SU-DHL-6 (cell line): ENCODE measurements around the gene ZMYND8.

Source experiments
- H2AFZ ChIP-seq: fragments of 200-600 bp; sonication (generic); 2 replicates; pipeline ENCODE4 v1.6.1; 2014; ENCODE audit warnings: low read depth, mild to moderate bottlenecking, moderate library complexity, mixed read lengths, antibody characterized with exemption, low read length; ENCODE audit not compliant: severe bottlenecking
- H3F3A ChIP-seq: fragments of 200-600 bp; shearing (Covaris generic); 2 replicates; pipeline ENCODE4 v1.6.0; 2016; ENCODE audit warnings: antibody characterized with exemption, mild to moderate bottlenecking; ENCODE audit not compliant: insufficient read depth
- H3K27ac ChIP-seq: fragments of 200-600 bp; sonication (generic); 2 replicates; pipeline ENCODE4 v1.5.1; 2016; ENCODE audit warnings: low read depth, mild to moderate bottlenecking, low read length, moderate library complexity, mixed read lengths
- H3K27me3 ChIP-seq: fragments of 200-600 bp; sonication (generic), shearing (Covaris generic); 2 replicates; pipeline ENCODE4 v1.6.0; 2014; ENCODE audit warnings: mild to moderate bottlenecking, low read length
- H3K36me3 ChIP-seq: fragments of 200-600 bp; sonication (generic); 2 replicates; pipeline ENCODE4 v1.6.1; 2014; ENCODE audit warnings: mild to moderate bottlenecking, low read length, mixed read lengths
- H3K4me2 ChIP-seq: fragments of 300-600, 200-600 bp; shearing (Covaris generic), sonication (generic); 2 replicates; pipeline ENCODE4 v1.6.0; 2014; ENCODE audit warnings: low read length, low read depth, mild to moderate bottlenecking; ENCODE audit not compliant: poor library complexity, severe bottlenecking
- H3K4me3 ChIP-seq: fragments of 200-600 bp; sonication (generic); 2 replicates; pipeline ENCODE4 v1.5.1; 2014; ENCODE audit warnings: antibody characterized with exemption, low read length, mild to moderate bottlenecking, mixed read lengths; ENCODE audit not compliant: insufficient read depth, poor library complexity, severe bottlenecking
- H3K79me2 ChIP-seq: fragments of 200-600 bp; sonication (generic); 2 replicates; pipeline ENCODE4 v1.6.1; 2014; ENCODE audit warnings: mild to moderate bottlenecking, low read length, moderate library complexity; ENCODE audit not compliant: insufficient read depth
- H3K9ac ChIP-seq: fragments of 200-600 bp; sonication (generic); 2 replicates; pipeline ENCODE4 v1.7.0; 2014; ENCODE audit warnings: mild to moderate bottlenecking, low read length
- H3K9me2 ChIP-seq: fragments of 200-600 bp; sonication (generic); replicated peaks from 2 replicates; pipeline ENCODE4 v1.6.1; 2014; ENCODE audit warnings: low read length; ENCODE audit not compliant: insufficient read depth
- H3K9me3 ChIP-seq: fragments of 200-600 bp; sonication (generic); 2 replicates; pipeline ENCODE4 v1.6.1; 2014; ENCODE audit warnings: low read length, mixed read lengths; ENCODE audit not compliant: insufficient read depth
- H4K20me1 ChIP-seq: fragments of 200-600 bp; sonication (generic); 2 replicates; pipeline ENCODE4 v1.6.1; 2014; ENCODE audit warnings: low read depth, mild to moderate bottlenecking, antibody characterized with exemption, low read length, moderate library complexity, mixed read lengths
- EZH2phosphoT487 ChIP-seq: fragments of 200-600 bp; sonication (generic), shearing (Covaris generic); conservative IDR thresholded peaks from 2 replicates; pipeline ENCODE4 v1.6.1; 2018; ENCODE audit warnings: mild to moderate bottlenecking, antibody characterized with exemption, low read length, moderate library complexity, mixed read lengths
- TF ChIP-seq, protein P1 (sequence below): fragments of 200-600 bp; sonication (generic); IDR thresholded peaks from one replicate; pipeline ENCODE4 v1.5.1; 2017; ENCODE audit warnings: antibody characterized with exemption, mild to moderate bottlenecking, low read length, moderate library complexity; ENCODE audit not compliant: insufficient read depth, poor library complexity, severe bottlenecking

ZMYND8 gene

DNA sequence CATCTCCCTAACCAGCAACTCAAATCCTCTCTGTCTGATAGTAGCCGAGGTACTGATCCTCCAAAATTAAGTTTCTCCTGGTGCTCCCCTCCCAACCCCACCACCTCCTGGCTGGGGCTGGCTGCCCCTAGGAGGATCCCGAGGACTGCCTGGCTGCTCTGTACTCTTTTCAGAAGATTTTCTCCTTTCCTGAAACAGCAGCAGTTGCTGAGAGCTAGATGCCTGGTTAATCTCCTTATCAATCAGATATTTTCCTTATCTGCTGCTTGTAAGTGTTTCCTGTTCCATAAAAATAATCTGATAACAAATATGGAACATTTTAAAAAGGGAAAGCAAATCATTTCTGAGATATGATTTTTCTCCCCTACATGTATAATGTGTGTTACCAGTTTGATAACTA is 52.8 kb downstream of the ZMYND8 start:
- no peak overlapping the region for H3K4me3 ChIP-seq
- no peaks in the 10 kb centered on the region for H4K20me1 ChIP-seq
- no peak overlapping the region for H3K27ac ChIP-seq
- H3F3A ChIP-seq: no peaks in the 10 kb centered on the region
- no peaks in the 10 kb centered on the region for H3K9me3 ChIP-seq
- no peaks in the 10 kb centered on the region for H3K27me3 ChIP-seq
- peaks cover 14% of the 10 kb centered on the region for H3K36me3 ChIP-seq
- H3K79me2 ChIP-seq: peaks cover 23% of the 10 kb centered on the region
- H3K4me2 ChIP-seq: no peak overlapping the region
- no peak overlapping the region for H2AFZ ChIP-seq
- TF ChIP-seq, protein P1, sequence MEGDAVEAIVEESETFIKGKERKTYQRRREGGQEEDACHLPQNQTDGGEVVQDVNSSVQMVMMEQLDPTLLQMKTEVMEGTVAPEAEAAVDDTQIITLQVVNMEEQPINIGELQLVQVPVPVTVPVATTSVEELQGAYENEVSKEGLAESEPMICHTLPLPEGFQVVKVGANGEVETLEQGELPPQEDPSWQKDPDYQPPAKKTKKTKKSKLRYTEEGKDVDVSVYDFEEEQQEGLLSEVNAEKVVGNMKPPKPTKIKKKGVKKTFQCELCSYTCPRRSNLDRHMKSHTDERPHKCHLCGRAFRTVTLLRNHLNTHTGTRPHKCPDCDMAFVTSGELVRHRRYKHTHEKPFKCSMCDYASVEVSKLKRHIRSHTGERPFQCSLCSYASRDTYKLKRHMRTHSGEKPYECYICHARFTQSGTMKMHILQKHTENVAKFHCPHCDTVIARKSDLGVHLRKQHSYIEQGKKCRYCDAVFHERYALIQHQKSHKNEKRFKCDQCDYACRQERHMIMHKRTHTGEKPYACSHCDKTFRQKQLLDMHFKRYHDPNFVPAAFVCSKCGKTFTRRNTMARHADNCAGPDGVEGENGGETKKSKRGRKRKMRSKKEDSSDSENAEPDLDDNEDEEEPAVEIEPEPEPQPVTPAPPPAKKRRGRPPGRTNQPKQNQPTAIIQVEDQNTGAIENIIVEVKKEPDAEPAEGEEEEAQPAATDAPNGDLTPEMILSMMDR: no peak
- no peak for TF ChIP-seq EZH2phosphoT487
- no peak overlapping the region for H3K9ac ChIP-seq
- H3K9me2 ChIP-seq: no peaks in the 10 kb centered on the region

DNA sequence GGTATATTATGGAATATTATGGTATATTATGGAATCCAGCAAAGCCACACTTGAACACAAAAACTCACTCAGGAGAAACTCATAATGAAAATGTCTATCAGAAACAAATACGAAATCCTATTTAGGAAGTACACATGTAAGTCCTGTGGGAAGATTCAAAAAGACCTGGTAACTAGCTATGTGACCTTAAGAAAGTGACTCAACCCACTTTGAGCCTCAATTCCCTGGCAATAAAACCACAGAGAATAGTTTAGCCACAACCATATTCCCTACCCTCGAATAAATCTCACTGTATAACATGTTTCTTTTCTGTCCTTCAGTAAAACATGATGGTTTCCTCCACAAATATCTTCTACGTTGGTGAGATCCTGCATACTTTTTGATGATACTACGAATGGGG is 56.4 kb downstream of the ZMYND8 start:
- no peak overlapping the region for H3K4me2 ChIP-seq
- no peak overlapping the region for H3K4me3 ChIP-seq
- H3K9me2 ChIP-seq: no peaks in the 10 kb centered on the region
- H3K36me3 ChIP-seq: peaks cover 10% of the 10 kb centered on the region
- H2AFZ ChIP-seq: no peak overlapping the region
- H3K27ac ChIP-seq: no peak overlapping the region
- no peaks in the 10 kb centered on the region for H3K9me3 ChIP-seq
- TF ChIP-seq, protein P1: no peak
- TF ChIP-seq EZH2phosphoT487: no peak
- peaks cover 10% of the 10 kb centered on the region; the same call in 1 of the 2 replicates for H3K79me2 ChIP-seq
- no peaks in the 10 kb centered on the region for H3F3A ChIP-seq
- H3K9ac ChIP-seq: no peak overlapping the region
- no peaks in the 10 kb centered on the region for H4K20me1 ChIP-seq
- H3K27me3 ChIP-seq: no peaks in the 10 kb centered on the region

GRCh38 chr20:47298624-47299023 is 57.9 kb downstream of the ZMYND8 start:
- Histone ChIP-seq H3K36me3 (peaks cover 16% of the 10 kb centered on the region), H2AFZ (no peak overlapping the region), H3K9me2 (no peaks in the 10 kb centered on the region), H3K9me3 (no peaks in the 10 kb centered on the region), H3K9ac (no peak overlapping the region), H3F3A (no peaks in the 10 kb centered on the region), H3K27me3 (no peaks in the 10 kb centered on the region), H3K4me3 (no peak overlapping the region), H3K27ac (no peak overlapping the region), H4K20me1 (no peaks in the 10 kb centered on the region), H3K4me2 (no peak overlapping the region), H3K79me2 (peaks cover 3% of the 10 kb centered on the region; the same call in 1 of the 2 replicates)
- TF ChIP-seq, protein P1: no peak
- no peak for TF ChIP-seq EZH2phosphoT487

DNA sequence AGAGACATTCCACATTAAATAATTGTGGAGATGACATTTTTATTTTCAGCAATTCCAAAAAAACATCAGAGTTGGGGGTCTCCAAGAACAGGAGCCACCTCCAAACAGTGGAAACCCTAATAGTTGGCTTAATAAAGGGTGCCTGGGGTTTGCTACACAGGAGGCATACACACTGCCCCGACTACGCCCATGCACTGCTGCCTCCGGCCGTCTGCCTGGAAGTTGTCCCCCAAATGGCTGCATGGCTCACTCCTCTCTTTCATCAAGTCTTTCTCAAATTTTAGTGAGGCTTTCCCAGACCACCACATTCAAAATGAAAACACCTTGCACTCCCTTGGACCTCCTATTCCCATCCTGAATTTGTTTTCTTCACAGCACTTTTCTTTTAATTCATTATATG is 58.8 kb downstream of the ZMYND8 start:
- no peaks in the 10 kb centered on the region for H4K20me1 ChIP-seq
- no peak overlapping the region for H3K4me2 ChIP-seq
- no peak overlapping the region for H3K9ac ChIP-seq
- no peaks in the 10 kb centered on the region for H3F3A ChIP-seq
- no peak overlapping the region for H3K27ac ChIP-seq
- H3K27me3 ChIP-seq: no peaks in the 10 kb centered on the region
- H3K9me3 ChIP-seq: no peaks in the 10 kb centered on the region
- peaks cover 3% of the 10 kb centered on the region; the same call in 1 of the 2 replicates for H3K79me2 ChIP-seq
- no peak for TF ChIP-seq EZH2phosphoT487
- TF ChIP-seq, protein P1: no peak
- no peak overlapping the region for H2AFZ ChIP-seq
- no peak overlapping the region for H3K4me3 ChIP-seq
- peaks cover 13% of the 10 kb centered on the region for H3K36me3 ChIP-seq
- H3K9me2 ChIP-seq: no peaks in the 10 kb centered on the region
